Stimulated activated CD4-positive, alpha-beta T cell treated with anti-CD3 and anti-CD28 coated beads, Interleukin-4, amount 100 ng/mL, for 1 hour (primary cell): ENCODE results near the gene TEAD1.

Source experiments
- DNase-seq: peaks from one replicate; pipeline ENCODE4 v3.0.0-alpha.2; 2020

The TEAD1 gene

DNA sequence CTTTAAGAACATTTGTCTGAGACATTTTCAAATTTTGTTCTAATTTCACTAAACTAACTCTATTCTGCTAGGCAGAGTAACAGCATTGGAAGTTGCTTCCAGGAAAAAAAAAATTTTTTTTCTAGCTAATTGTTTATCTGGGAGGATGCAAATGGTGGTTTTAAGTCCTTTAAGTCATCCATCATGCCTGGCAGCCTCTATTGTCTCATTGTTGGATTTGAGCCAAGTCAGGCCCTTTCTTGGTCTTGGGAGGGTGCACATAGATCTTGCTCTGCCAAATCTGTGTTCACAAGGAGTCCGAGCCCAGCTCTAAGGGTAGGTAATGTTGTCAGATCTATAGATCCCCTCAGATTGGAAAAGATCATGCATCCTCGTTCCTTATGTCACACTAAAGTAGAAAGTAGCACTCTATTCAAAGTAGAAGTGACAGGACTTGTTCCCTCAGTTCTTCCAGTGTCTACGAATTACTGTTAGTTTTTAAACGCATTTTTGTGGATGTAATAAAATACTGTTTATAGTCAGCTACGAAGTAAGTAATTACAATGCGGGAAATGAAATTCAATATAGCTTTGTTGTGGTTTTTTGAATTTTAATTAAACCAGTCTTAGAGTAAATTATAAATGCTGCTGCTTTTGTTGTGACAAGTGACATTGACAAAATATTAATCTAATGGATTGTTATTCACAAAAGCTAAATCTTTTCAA is 168.9 kb downstream of the TEAD1 start:
- DNase-seq, result no peak

DNA sequence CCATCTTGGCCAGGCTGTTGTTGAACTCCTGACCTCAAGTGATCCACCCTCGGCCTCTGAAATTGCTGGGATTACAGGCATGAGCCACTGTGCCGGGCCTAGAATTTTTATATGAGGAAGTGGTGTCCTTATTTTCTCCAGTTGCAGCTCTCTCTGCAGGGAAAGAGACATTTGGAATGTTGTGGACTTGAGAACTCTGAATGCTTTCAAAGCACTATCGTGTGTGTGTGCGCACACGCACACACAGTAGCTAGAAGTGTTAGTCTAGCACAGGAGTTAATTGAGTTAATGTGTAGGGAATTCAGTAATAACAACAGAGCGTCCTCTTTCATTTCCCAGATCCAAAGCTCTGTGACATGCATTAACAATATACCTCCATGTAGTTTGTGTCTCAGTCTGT is 170.9 kb downstream of the TEAD1 start:
- no peak for DNase-seq

DNA sequence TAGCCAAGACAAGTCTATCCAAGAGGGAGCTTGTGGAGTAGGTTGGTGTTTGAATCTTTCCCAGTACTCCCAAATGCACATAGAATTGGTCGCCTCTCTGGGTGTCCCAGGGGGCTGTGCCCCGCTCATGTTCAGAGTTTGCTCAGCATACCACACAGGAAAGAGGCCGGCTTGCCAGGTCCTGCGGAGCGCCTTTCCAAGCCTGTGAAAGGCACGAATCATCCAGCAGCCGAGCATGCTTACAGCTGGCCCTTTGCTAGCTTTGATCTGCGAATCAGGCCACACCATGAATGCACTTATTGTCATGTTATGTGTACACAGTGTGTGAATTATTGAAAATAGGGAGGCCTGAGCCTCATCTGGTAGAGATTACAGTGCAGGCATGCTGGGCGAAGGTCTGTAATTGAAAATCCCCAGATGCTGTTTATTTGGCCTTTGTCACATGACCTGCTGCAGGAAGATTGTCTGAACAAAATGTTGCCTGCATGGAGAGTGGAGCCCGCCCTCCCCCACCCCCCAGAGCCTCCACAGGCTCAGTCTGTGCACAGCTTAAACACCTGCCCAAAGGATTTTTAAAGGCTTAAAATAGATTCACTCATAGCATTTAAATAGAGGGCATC is 171.6 kb downstream of the TEAD1 start:
- no peak for DNase-seq

DNA sequence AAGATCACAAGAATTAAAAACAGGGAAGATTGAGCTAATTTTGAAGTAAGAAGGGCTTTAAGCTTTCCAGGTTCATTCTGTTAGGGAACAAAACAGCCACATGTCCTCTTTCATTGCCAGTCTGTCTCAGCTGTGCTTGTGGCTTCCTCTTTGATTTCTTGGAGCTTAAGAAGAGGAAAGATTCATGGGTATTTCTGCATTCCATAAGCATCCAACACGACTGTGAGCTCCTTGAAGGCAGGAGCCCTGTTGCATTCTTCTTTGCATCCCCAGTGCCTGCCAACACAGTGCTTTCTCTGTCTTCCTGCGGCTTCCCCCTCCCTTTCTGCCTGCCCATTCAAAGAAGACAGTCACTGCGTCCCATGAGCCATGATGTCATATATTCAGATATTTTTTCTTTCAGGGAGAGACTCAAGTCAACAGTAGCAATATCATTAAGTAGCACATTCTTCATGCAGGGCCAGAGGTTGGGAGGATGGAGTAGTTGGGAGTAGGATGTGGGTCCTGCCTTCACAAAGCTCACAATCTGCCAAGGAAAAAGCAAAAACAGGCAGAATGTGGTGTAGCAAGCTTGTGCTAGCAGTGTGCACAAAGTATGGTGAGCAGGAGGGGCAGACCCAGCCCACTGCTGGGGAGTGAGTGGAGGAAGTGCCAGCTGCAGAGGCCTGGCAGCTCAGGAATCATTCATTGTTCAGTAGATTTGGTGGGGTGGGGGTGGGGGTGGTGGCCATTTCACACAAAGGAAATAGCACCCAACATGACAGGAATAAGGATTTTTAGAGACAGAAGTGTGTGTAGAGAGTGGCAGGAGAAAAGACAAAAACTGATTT is 172.8 kb downstream of the TEAD1 start:
- no peak for DNase-seq

DNA sequence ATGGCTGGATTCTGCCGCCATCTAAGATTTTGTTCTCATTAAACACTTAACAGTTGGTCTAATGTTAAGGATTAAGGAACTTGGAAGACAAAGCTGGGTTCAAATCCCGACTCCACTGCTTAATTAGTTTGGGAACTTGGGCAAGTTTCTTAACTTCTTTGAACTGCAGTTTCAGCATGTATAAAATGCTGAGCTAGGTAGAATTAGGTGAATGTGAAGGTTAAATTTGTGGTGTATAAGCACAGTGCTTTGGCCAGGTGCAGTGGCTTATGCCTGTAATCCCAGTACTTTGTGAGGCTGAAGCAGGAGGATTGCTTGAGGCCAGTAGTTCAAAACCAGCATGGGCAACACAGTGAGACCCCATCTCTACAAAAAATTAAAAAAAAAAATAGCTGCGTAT is 174.2 kb downstream of the TEAD1 start:
- DNase-seq, result no peak

DNA sequence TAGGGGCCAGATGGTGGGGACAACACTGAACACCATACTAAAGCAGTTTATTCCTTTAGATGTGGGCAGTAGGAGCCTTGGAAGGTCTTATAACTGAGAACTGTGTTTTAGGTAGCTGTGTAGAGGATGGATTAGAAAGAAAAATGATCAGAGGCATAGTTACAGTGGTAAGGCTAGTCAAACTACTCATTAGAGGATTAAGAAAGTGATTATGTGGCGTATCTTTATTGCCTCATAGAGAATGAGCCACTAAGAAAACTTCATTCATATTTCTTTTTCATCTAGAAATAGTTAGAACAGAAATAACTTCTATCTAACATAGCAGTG is 179.1 kb downstream of the TEAD1 start:
- no peak for DNase-seq

DNA sequence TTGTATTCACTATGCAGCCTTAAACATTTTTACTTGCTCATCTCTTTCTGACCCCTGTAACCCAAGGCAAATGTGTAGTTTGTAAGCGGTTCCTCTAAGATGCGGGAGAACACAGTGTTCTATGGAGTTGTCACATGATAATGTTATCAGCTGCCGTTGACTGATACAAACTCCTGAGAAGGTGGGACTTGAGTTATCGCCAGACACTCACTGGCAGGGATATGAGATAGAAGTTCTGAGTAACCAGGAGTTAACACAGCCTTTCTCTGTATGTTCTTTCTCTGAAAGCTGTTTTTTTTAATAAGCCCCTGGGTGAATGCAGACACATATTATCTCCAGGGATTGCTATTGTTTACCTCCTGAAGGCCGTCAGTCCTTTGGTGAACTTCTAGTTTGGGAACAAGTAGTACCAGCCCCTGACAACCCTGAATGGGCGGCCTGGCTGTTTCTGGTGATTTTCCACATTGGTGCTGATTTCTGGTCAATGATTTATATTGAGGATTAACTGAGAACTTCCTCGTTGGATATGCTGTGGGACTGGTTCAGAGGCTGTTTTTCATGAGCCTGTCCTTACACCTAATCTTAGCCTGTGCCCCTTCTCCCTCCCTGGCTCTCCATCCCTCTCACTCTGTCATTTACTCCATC is 179.6 kb downstream of the TEAD1 start:
- no peak for DNase-seq

DNA sequence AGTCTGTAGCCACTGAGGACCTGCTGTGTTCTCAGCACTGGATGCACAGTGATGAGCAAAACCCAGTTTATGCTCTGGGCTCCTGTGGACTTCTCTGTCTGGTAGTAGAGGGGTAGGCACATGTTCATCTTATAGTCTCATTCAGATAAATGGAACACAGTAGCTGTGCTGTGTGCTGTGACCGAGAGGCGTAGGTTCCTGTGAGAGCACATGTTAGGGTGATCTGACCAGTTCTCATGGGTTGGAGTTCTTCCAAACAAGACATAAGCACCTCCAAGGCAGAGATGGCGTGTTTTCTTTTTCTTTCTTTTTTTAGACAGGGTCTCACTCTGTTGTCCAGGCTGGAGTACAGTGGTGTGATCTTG is 180.1 kb downstream of the TEAD1 start:
- DNase-seq, result no peak

DNA sequence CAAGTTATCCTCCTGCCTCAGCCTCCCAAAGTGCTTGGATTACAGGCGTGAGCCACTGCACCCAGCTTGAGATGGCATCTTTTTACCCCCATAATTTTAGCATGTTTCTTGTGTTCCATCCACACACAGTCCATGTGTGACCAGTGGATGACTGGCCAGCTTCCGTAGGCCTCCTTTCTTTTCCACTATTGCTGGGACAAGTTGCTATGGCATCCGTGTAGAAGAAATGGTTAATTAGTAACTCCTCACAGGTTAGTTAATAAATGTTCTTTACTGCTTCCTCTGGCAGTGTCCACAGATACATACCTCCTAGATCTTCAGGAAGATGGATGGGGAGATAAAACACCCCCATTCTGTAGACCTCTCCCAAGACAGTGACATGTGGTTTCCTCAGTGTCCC is 180.6 kb downstream of the TEAD1 start:
- no peak for DNase-seq

DNA sequence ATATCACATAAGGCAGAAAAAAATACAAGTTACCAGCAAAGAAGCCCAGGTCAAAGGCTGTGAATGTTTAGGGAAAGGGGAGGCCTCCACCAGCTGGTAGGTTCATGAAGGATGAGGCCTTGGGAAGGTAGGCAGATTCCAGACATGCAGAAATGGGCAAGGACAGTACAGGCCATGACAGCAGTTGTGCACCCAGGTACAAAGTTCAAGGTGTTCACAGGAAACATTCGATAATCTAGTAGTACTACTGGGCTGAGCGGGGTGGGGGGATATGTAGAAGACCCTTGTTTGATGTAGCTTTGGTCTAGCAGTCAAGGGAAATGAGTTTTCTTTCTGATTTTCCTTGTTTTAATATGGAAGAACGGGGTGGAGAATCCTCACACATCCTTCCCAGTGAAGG is 182.1 kb downstream of the TEAD1 start:
- no peak for DNase-seq

DNA sequence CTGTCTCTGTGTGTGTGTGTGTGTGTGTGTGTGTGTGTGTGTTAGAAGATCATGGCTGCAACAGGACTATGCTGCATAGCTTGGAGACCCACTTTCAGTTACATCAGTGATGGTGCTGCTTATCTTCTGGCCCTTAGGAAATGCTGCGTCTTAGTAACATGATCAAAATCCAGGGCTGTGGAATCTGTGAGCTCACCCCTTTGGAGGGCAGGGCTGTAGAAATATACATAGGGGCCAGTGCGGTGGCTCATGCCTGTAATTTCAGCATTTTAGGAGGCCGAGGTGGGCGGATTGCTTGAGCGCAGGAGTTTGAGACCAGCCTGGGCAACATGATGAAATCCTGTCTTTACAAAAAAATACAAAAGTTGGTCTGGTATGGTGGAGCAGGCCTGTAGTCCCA is 183.4 kb downstream of the TEAD1 start:
- DNase-seq, result no peak

DNA sequence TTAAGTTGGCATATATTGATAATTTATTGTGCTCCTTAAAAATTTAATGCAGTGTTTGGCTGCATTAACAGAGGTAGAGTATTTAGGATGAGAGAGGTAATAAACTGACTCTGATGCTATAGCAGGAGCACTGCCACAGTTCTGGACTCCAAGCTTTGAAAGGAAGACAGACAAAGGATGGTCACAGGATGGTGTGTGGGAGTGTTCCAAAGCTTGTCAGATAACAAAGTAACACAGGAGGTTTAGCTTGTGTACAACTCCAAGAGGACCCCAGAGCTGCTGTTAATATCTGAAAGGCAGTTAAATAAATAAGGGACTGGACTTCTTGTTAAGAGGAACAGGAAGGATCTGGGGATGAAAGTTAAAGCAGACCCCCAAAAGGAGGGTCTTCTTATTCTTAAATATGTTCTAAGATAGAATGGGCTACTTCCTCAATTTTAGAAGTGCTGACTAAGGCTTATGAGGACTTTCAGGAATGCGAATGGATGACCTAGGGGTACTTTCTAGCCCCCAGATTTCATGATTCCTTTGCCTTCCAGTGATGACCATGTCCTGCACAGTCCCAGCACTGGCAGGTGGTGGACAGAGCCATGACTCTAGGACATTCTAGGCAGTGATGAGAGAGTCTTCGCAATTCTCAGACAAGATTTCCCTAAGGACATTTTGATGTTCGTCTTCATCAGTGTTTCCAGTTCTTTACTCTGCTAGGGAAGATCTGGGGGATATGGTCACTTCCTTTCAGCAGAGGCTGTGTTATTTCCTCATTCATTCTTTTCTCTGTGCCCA is 185.8 kb downstream of the TEAD1 start:
- DNase-seq, result no peak

DNA sequence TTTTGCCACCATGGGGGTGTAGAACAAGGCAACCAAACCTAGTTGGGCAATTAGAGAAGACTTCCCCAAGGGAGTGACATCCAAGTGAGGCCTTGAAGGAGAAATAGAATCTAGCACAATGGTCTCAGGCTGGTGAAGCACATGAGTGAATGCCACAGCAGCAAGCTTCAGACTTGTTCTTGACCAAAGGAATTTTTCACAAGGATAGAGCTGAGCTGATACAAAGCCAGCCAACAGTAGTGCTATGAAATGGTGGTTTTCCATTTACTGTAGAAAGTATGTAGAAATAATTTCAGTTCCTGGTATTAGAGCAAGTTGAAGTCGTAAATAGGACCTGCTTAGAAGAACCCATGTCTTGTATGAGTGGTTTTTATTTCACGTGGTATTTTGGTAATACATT is 186.6 kb downstream of the TEAD1 start:
- DNase-seq, result no peak

DNA sequence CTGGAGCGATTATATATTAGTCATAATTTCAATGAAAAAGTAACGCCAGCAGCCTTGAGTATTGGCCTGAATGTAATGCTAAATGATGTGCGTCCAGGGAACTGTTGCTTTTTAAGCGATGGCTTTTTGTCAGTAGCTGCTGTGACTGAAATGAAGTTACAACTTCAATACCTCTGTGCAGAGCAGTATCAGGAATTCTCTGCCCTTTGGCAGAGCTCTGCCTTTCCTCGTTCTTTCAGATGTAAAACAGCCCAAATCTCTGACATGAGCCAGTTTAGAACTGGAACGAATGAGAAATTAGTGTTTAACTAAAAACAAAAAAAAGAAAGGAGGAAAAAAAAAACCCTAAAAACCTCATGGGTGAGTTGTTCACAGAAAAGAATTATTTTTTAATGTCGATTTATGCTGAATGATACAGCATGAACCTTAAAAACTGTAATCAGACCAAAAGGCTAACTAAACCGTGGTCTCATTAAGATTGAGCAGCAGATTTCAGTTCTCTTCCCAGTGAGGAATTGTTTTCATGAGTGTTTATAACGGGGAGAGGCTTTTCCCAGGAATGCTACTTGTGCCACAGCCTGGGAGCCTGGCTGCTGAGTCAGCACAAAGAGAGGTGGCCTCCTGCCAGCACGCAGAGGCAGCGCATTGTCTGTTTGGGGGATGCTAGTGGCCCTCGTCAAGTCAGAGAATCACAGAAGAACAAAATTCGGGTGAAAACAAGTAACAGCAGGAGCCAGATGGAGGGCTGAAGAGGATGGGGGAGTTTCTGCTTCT is 188.7 kb downstream of the TEAD1 start:
- DNase-seq, result no peak

DNA sequence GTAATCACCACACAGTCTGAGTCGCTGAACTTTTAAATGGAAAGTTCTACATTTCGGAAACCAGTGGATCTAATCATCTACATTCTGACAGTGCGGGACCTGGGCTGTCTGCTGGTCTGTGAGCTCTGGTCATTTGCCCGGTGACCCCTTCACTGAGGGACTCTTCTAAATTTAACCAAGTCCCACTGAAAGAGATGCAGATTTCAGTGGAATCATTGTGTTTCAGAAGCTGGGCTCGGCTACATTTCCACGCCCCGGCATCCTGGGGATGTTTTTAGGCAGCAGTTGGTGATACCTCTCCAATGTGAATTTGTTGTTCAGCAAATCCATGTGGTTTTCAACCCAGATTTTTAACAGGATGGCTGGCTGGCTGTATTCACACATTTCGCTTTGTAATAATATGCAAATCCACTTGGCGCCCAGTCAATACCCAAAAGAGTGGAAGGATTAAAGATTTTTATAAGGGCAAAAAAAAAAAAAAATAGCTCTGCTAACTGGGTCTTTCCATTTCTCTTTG is 189.4 kb downstream of the TEAD1 start:
- no peak for DNase-seq

DNA sequence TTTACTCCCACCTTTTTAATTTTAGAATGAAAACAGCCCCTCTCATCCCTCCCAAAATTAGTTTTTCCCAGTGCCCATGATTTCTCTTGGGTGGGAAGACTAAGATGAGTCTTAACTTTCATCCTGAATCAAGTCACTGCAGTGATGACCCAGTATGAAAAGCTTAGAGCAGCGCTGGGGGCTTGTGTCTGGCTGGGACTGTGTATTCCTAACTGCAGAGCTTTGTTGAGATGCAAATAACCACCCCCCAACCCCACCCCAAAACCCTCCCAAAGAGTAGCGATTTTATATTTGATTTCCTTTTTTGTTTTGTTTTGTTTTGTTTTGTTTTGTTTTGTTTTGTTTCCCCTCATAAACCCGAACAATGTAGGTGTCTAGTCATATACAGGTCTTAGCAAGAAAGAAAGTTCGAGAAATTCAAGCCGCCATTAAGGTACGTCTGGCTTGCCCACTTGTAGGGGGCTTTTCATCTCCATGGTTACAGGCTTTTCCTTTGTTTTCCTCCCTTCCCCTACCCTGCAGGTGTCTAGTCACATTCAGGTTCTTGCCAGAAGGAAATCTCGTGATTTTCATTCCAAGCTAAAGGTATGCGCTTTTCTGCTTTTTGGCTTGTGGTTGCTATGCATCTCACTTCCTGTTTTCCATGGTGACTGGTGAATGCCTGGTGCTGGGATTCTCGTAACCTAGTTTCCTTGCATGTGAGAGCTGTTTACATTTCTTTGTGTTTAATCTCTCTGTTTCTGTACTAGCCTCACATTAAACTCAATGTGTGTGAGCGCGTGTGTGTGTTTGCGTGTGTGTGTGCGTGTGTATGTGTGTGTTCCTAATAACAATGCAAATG is 190.3 kb downstream of the TEAD1 start:
- no peak for DNase-seq

DNA sequence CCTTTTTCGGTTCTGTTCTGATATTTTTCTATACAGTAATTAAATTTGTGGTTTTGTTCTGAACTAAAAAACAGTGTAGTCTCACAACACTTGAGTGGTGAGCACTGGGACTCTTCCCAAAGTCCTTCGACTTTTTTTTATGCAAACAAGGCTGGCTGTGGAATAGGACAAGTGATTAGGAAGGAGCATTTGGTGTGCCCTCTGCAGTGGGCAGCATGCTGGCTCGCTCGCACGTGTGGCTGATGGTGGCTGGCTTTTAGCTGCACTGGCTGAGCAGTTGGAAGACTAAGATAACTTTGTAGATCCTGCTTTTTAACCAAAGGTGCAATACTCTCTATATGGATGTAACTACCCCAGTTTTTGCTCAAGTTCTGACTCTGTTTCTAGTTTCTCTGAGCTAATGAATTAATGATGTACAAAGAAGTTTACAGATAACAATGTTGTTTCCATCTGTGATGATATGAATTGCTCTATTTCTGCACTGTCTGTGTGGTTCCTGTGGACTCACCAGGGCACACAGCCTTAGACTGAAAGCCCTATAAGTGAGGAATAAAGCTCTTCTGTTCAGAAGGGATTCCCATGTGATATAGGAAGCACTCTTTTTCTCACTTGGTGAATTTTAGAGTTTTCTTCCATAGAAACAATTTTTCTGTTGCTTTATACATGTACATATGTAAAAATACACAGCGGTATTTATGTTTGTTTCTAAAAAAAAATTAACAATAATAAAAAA is 191.8 kb downstream of the TEAD1 start:
- DNase-seq, result no peak

DNA sequence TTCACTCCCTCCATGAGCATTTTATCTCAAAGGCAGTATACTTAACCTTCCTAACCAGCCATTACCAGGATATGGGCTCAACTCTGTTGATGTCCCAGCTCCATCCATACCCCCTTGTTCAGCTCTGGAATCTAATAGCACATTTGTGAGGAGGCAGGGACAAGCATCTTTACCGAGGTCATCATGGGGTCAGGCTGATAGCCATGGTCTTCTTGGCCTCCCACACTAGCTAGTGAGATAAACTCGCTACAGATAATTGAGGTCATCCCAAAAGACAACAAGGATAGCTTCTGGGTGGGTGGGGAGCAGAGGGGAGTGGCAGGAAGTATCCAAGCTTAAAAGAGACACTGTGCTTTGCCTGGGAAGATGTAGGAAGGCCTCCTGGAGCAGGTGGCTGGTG is 193.3 kb downstream of the TEAD1 start:
- DNase-seq, result no peak

DNA sequence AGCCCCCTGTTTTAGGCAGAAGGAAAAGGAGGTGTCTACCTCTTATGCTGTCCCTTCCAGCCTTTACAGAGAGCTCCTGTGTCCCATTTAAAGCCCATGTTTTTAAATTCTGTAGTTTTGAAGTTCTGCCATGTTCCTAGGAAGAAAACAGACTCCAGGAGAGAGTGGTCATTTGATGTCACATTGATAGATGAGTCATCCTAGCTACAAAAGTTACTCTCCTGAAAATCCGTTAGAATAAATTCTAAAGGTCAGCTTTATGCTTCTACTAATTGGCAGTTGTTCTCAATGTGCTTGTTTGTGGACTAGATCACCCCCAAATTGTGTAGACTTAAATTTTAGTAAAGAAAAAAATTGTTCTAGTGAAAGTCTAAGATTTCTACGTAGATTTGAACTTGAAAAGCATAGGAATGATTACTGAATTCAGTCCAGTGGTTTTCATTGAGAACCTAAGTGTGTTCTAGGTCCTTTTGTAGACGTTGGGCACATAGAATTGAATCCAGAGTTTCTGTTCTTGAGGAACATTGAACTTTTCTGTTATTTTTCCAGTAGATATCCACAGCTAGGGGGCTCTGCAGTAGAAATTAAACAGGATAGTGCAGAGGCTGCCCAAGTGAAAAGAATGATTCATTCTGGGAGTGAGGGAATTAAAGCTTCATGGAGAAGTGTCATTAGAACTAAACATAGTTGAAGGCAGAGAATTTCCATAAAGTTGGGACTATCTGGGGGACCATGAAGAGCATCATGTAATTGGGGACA is 194.3 kb downstream of the TEAD1 start:
- DNase-seq, result no peak

DNA sequence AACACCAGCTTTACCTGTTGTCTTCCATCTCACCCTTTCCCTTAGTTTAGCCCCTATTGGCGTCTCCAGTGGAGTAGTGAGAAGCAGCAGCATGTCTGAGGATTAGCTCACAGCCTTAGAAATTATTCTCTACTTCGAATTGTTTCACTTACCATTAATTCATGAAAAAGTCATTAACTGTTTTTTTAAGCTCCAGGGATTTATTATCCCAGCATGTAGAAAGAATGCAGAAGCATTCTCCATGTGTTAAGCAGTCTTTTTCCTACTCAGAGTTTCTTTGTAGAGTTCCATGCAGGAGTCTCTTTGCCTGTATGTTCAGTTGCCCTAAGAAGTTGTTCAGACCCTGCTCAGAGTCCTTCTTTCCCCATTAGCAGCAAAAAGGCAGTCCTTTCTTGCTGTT is 197.0 kb downstream of the TEAD1 start:
- no peak for DNase-seq
